HEK293 (cell line): ENCODE data around the gene IMMT.

Experiments used
- CTCF ChIA-PET: fragments of 350-600 bp; formaldehyde crosslinking; extraction: SDS; loops from one replicate; lab custom pipeline; 2021; ENCODE audit warnings: antibody characterized with exemption; lab: Yijun Ruan, JAX
- POLR2A ChIA-PET: fragments of 300-600 bp; formaldehyde crosslinking; extraction: SDS; loops from one replicate; lab custom pipeline; 2020; ENCODE audit warnings: antibody characterized with exemption, inconsistent platforms; lab: Yijun Ruan, JAX
- H3K27ac ChIP-seq: fragments of 200-500 bp; sonication (Bioruptor generic); 2 replicates; pipeline ENCODE4 v1.5.1; 2014; ENCODE audit warnings: low read depth, low read length, control low read depth, inconsistent platforms; ENCODE audit errors: extremely low read depth
- H3K36me3 ChIP-seq, 2 experiments: fragments of 200-500 bp in 1 of 2; sonication (Bioruptor generic) in 1 of 2; 1 replicate in 1 of 2; 2 replicates in 1 of 2; pipeline ENCODE4 v1.5.1; 2014 to 2017; ENCODE audit warnings: inconsistent platforms in 2 of 2, low read length in 2 of 2; ENCODE audit not compliant: control insufficient read depth in 2 of 2, insufficient read depth in 1 of 2
- H3K4me1 ChIP-seq: fragments of 200-500 bp; sonication (Bioruptor generic); 2 replicates; pipeline ENCODE4 v1.5.1; 2014; ENCODE audit warnings: mild to moderate bottlenecking, low read length, inconsistent platforms; ENCODE audit not compliant: control insufficient read depth, insufficient read depth
- H3K4me3 ChIP-seq: 2 replicates; pipeline ENCODE4 v1.5.1; 2011; ENCODE audit warnings: low read depth, mild to moderate bottlenecking, control low read depth, low read length, moderate library complexity
- H3K9me3 ChIP-seq: fragments of 200-500 bp; sonication (Bioruptor generic); 2 replicates; pipeline ENCODE4 v1.5.1; 2014; ENCODE audit warnings: low read depth, low read length, inconsistent platforms; ENCODE audit not compliant: control insufficient read depth, insufficient read depth
- BCL11B ChIP-seq: fragments of 450-650 bp; formaldehyde crosslinking; IDR thresholded peaks from 2 replicates; pipeline ENCODE4 v1.5.1; 2016; ENCODE audit warnings: low read depth, missing biosample characterization, missing genetic modification characterization
- MEIS1 ChIP-seq: sonication (generic); formaldehyde crosslinking; IDR thresholded peaks from 2 replicates; pipeline ENCODE4 v1.8.1; 2022; ENCODE audit warnings: missing genetic modification reagents, mild to moderate bottlenecking, borderline replicate concordance
- PRDM6 ChIP-seq: fragments of 450-650 bp; formaldehyde crosslinking; IDR thresholded peaks from 2 replicates; pipeline ENCODE4 v1.5.1; 2017; ENCODE audit warnings: missing biosample characterization, missing genetic modification characterization
- ZBTB1 ChIP-seq: fragments of 450-650 bp; formaldehyde crosslinking; IDR thresholded peaks from 2 replicates; pipeline ENCODE4 v1.5.1; 2016; ENCODE audit warnings: missing biosample characterization, missing genetic modification characterization
- ZBTB11 ChIP-seq: fragments of 450-650 bp; formaldehyde crosslinking; conservative IDR thresholded peaks from 2 replicates; pipeline ENCODE4 v1.5.1; 2016; ENCODE audit warnings: low read depth, missing biosample characterization, missing genetic modification characterization
- ZBTB49 ChIP-seq: fragments of 450-650 bp; formaldehyde crosslinking; IDR thresholded peaks from 2 replicates; pipeline ENCODE4 v1.5.1; 2016; ENCODE audit warnings: missing biosample characterization, missing genetic modification characterization, low read depth
- ZNF114 ChIP-seq: fragments of 450-650 bp; formaldehyde crosslinking; IDR thresholded peaks from 2 replicates; pipeline ENCODE4 v1.5.0; 2017; ENCODE audit warnings: missing biosample characterization, missing genetic modification characterization
- ZNF174 ChIP-seq: fragments of 450-650 bp; formaldehyde crosslinking; IDR thresholded peaks from 2 replicates; pipeline ENCODE4 v1.5.0; 2017; ENCODE audit warnings: missing biosample characterization, mild to moderate bottlenecking, missing genetic modification characterization
- ZNF184 ChIP-seq: fragments of 450-650 bp; IDR thresholded peaks from 2 replicates; pipeline ENCODE4 v1.5.1; 2018; ENCODE audit warnings: missing biosample characterization, mild to moderate bottlenecking, missing genetic modification characterization
- ZNF280D ChIP-seq: fragments of 450-650 bp; formaldehyde crosslinking; IDR thresholded peaks from 2 replicates; pipeline ENCODE4 v1.5.1; 2016; ENCODE audit warnings: missing biosample characterization, missing genetic modification characterization
- ZNF302 ChIP-seq: fragments of 450-650 bp; formaldehyde crosslinking; IDR thresholded peaks from 2 replicates; pipeline ENCODE4 v1.5.1; 2016; ENCODE audit warnings: missing biosample characterization, missing genetic modification characterization, low read depth
- ZNF398 ChIP-seq: fragments of 450-650 bp; formaldehyde crosslinking; IDR thresholded peaks from 2 replicates; pipeline ENCODE4 v1.5.1; 2017; ENCODE audit warnings: missing biosample characterization, missing genetic modification characterization
- ZNF530 ChIP-seq: fragments of 450-650 bp; formaldehyde crosslinking; IDR thresholded peaks from 2 replicates; pipeline ENCODE4 v1.5.1; 2016; ENCODE audit warnings: low read depth, missing biosample characterization, missing genetic modification characterization
- ZNF621 ChIP-seq: fragments of 450-650 bp; formaldehyde crosslinking; IDR thresholded peaks from 2 replicates; pipeline ENCODE4 v1.5.1; 2017; ENCODE audit warnings: missing biosample characterization, missing genetic modification characterization

The IMMT gene

GRCh38 chr2:86202336-86202692 lies 7.1 kb upstream of the IMMT start:
- CTCF ChIA-PET, result interaction anchor here (1.0 to 2.6 kb wide), 2 partner anchors 18 to 165 kb away, joined by 3 to 15 read pairs; no protein-coding TSS in a partner anchor

More at GRCh38 chr2:86202336-86202692, 7.1 kb upstream of the IMMT start:
- Histone ChIP-seq H3K36me3 (peaks cover 6 to 24% of the 10 kb centered on the region in 2 experiments), H3K9me3 (no peaks in the 10 kb centered on the region), H3K4me3 (no peak overlapping the region), H3K4me1 (no peaks in the 10 kb centered on the region), H3K27ac (no peak overlapping the region)
- POLR2A ChIA-PET, result interaction anchor here (1.5 kb wide), 1 partner anchor 14 kb away, joined by 7 read pairs; no protein-coding TSS in a partner anchor
- TF ChIP-seq ZNF174 (tag by site-specific recombination) (no peak), ZNF280D (tag by site-specific recombination) (no peak), PRDM6 (tag by site-specific recombination) (no peak), ZNF621 (no peak), ZNF398 (no peak), ZNF530 (tag by site-specific recombination) (no peak), ZBTB11 (tag by site-specific recombination) (no peak), ZBTB49 (no peak), ZBTB1 (tag by site-specific recombination) (no peak), BCL11B (tag by site-specific recombination) (no peak), ZNF114 (tag by site-specific recombination) (no peak), ZNF184 (tag by site-specific recombination) (no peak), MEIS1 (no peak), ZNF302 (tag by site-specific recombination) (no peak)
